HG02571 (cell line): ENCODE measurements around the gene EBP.
"Not testable (repeated sequence)": the region's sequence is repeated elsewhere in the genome, so short reads cannot be mapped to it uniquely, and the experiment has no call there.

ENCODE experiments used
- ATAC-seq: cut with Tn5 transposase; IDR thresholded peaks from one replicate; pipeline ENCODE4 v1.9.1; 2021; ENCODE audit warnings: mild to moderate bottlenecking, moderate library complexity; ENCODE audit not compliant: unreplicated experiment

EBP gene

GRCh38 chrX:48492293-48492910 lies 29.2 kb upstream of the EBP start:
- ATAC-seq, result no peak

DNA sequence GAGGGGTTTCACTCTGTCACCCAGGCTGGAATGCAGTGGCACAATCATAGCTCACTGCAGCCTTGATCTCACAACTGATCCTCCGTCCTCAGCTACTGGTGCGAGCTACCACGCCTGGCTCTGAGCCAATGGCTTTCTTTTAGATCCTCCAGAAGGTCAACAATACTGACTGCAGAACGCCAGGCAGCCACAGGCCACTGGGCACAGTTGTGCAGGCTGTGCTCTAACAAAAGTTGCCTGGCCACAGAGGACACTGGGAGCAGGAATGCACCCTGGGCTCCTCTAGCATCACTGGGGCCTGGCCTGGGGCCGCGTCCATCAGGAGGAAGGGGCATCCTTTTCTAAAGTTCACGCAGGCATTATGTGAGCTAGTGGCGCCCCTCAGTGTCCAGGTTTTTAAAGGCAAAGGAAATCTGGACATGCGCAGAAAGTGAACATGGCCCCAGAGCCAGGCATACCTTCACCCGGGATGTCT lies 27.7 kb upstream of the EBP start:
- ATAC-seq, result no peak

- ATAC-seq, result no peak
These were observed 24.9 kb upstream of the EBP start for GRCh38 chrX:48496660-48497059.

DNA sequence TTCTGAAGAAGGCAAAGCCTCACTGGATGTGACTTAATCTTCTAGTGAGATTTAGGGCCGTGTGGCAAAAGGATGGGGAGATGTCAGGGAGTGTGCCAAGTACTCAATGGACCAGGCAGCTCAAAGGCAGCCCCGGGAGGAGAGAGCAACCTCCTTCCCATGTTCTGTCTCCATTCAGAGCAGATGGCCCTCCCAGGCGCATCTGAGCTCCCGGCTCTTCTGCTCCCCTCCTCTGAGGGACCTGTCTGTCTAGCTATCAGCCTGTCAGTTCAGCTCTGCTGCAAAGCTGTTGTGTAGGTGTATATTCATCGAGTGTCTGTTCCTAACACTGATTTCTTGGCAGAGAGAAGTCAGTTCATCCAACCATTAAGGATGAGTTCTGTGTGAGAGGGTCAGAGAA lies 23.7 kb upstream of the EBP start:
- no peak for ATAC-seq

GRCh38 chrX:48498374-48498809 lies 23.2 kb upstream of the EBP start:
- ATAC-seq, result no peak

- ATAC-seq, result no peak
These were observed 17.3 kb upstream of the EBP start for GRCh38 chrX:48504261-48504660.

- no peak for ATAC-seq
These were observed 16.1 kb upstream of the EBP start for GRCh38 chrX:48505481-48505880.

- no peak for ATAC-seq
These were observed 14.4 kb upstream of the EBP start for GRCh38 chrX:48507246-48507645.

GRCh38 chrX:48508400-48509244 lies 13.0 kb upstream of the EBP start, which contains the start of gene PORCN:
Gene PORCN, plus strand, starts transcription at chrX:48508992. Its CDS starts 829 bp downstream, at chrX:48509821.
- peak; percentile 74 for ATAC-seq

DNA sequence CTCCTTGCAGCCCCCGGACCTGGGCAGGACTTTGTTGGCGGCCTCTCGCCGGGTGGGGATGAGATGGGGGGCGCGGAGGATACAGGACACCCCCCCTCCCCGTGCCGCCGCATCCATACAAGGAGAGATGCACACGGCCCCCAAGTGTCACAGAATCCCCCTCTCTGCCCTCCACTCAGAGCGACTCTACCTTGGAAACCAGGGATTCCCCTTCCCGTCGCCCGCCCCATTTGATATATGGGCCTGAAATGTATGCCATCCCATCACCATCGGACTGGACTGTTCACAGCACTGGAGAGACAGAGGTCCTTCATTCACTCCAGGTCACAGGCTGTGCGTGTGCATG lies 12.4 kb upstream of the EBP start:
- no peak for ATAC-seq

GRCh38 chrX:48509619-48510018 lies 12.0 kb upstream of the EBP start:
- no peak for ATAC-seq

DNA sequence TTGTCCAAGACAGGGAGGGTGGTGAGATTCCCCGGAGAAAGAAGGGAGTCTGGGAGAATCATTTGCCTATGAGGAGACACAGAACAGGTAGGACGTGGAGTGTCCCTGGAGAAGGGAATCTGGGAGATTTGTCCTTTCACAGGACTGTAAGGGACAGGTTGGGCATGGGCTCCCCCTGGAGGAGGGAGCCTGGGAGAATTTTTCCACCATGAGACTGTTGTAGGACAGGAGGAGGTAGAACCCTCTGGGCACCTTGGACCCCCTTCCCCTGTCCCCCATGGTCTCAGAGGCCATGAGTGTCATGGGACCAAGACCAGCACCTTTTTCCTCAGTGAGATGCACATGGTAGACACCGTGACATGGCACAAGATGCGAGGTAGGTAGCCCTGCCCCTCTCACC lies 10.0 kb upstream of the EBP start:
- ATAC-seq, result no peak

- ATAC-seq, result no peak
These were observed 9.2 kb upstream of the EBP start for GRCh38 chrX:48512371-48512935.

GRCh38 chrX:48513670-48514069 lies 7.9 kb upstream of the EBP start:
- ATAC-seq, result no peak

- ATAC-seq, result no peak
These were observed 7.3 kb upstream of the EBP start for GRCh38 chrX:48514126-48514806.

GRCh38 chrX:48514868-48515460 lies 6.6 kb upstream of the EBP start:
- ATAC-seq, result no peak

GRCh38 chrX:48515842-48516241 lies 5.8 kb upstream of the EBP start:
- ATAC-seq, result no peak

- ATAC-seq, result no peak
These were observed 5.3 kb upstream of the EBP start for GRCh38 chrX:48516285-48516684.

GRCh38 chrX:48516987-48517386 lies 4.6 kb upstream of the EBP start:
- ATAC-seq, result no peak

DNA sequence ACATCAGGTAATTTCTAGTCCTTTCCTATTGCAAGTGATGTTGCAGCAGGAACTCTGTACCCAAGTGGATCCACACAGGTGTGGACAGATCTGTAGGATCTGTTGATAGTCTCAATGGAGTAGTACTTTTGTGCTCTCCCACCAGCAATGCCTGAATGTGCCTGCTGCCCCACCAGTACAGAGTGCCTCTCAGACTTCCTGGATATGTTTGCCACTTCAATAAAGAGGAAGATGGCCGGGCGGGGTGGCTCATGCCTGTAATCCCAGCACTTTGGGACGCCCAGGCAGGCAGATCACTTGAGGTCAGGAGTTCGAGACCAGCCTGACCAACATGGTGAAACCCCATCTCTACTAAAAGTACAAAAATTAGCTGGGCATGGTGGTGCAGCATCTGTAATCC lies 2.1 kb upstream of the EBP start:
- not testable (repeated sequence) for ATAC-seq

GRCh38 chrX:48520455-48520854 lies 1.2 kb upstream of the EBP start:
- no peak for ATAC-seq
